ENCODE data around the gene ASB1. TPM values are rescaled to one million over a fixed set of nuclear protein-coding genes. Genes with fewer than 3 reads are reported as not detected.

The ASB1 gene
- total and polyA plus RNA-seq, 9 of the 15 experiments (the other 6 are each of a cell fraction or from before 2014, with no cell fraction given) = 6.3 to 37.7 (median 23.9) TPM

GRCh38 chr2:238426568-238427434, at the start of gene ASB1 (continued):
- 0 out of 2 replicates have a peak, but pooled peaks have one; percentile 23 for TF ChIP-seq AFF4 (CRISPR knock-in tag; IDR thresholded peaks at IDR 0.05)
- TF ChIP-seq SAFB (IDR thresholded peaks at IDR 0.05; ENCODE audit: borderline replicate concordance, low read depth, low read length) = 0 out of 2 replicates have a peak, but pooled peaks have one; percentile 16
- peak; percentile 52 to 56; a peak in 2 of 4 replicates for TF ChIP-seq NONO (IDR thresholded peaks at IDR 0.05; ENCODE audit: low read depth in 2 of 2, low read length in 1 of 2)
- TF ChIP-seq BCL6 (CRISPR knock-in tag; IDR thresholded peaks at IDR 0.05) = no peak
- peak; percentile 58; the same call in 1 of the 2 replicates for TF ChIP-seq ZFX (CRISPR knock-in tag; IDR thresholded peaks at IDR 0.05)
- TF ChIP-seq GABPB1 (CRISPR knock-in tag; IDR thresholded peaks at IDR 0.05) = peak; percentile 75; the same call in 1 of the 2 replicates
- peak; percentile 52; the same call in 1 of the 2 replicates for TF ChIP-seq ATF7 (IDR thresholded peaks at IDR 0.05)
- peak; percentile 79; the same call in 1 of the 2 replicates for TF ChIP-seq PHF8 (IDR thresholded peaks at IDR 0.05; ENCODE audit: borderline replicate concordance, low read length)
- TF ChIP-seq ZNF589 (CRISPR knock-in tag; IDR thresholded peaks at IDR 0.05; ENCODE audit: low read depth) = 0 out of 2 replicates have a peak, but pooled peaks have one; percentile 28
- no peak for TF ChIP-seq ATF2 (CRISPR knock-in tag; IDR thresholded peaks at IDR 0.05)
- TF ChIP-seq EP400 (IDR thresholded peaks at IDR 0.05) = peak; percentile 78
- TF ChIP-seq ETV6 (IDR thresholded peaks at IDR 0.05; ENCODE audit: borderline replicate concordance in 1 of 2, low read depth in 2 of 2, low read length in 1 of 2) = 0 out of 4 replicates have a peak, but pooled peaks of 1 of the 2 experiments have one; percentile 64
- no peak for TF ChIP-seq ETV6 (CRISPR knock-in tag; IDR thresholded peaks at IDR 0.05; ENCODE audit: borderline replicate concordance)
- peak; percentile 94 for TF ChIP-seq GABPA (tag; conservative IDR thresholded peaks at IDR 0.05; ENCODE audit: low read depth)
- peak; percentile 68; the same call in 1 of the 2 replicates for TF ChIP-seq GATAD2B (IDR thresholded peaks at IDR 0.05; ENCODE audit: borderline replicate concordance)
- no peak for TF ChIP-seq BCOR (IDR thresholded peaks at IDR 0.05)
- TF ChIP-seq POLR2B (IDR thresholded peaks at IDR 0.05; ENCODE audit: low read depth, partially characterized antibody) = peak; percentile 58
- peak; percentile 12; the same call in 1 of the 2 replicates for TF ChIP-seq SP1 (CRISPR knock-in tag; IDR thresholded peaks at IDR 0.05)
- TF ChIP-seq STAT5B (CRISPR knock-in tag; IDR thresholded peaks at IDR 0.05) = no peak
- TF ChIP-seq MTA3 (IDR thresholded peaks at IDR 0.05; ENCODE audit: borderline replicate concordance) = 0 out of 2 replicates have a peak, but pooled peaks have one; percentile 50
- peak; percentile 59 for TF ChIP-seq GMEB1 (CRISPR knock-in tag; IDR thresholded peaks at IDR 0.05)
